ENCODE measurements around the gene GART.
"Not testable (repeated sequence)": the region's sequence is repeated elsewhere in the genome, so short reads cannot be mapped to it uniquely, and the experiment has no call there.

Gene GART

GRCh38 chr21:33511639-33512038 is 30.3 kb downstream of the GART start:
- no peak for DNase-seq

DNA sequence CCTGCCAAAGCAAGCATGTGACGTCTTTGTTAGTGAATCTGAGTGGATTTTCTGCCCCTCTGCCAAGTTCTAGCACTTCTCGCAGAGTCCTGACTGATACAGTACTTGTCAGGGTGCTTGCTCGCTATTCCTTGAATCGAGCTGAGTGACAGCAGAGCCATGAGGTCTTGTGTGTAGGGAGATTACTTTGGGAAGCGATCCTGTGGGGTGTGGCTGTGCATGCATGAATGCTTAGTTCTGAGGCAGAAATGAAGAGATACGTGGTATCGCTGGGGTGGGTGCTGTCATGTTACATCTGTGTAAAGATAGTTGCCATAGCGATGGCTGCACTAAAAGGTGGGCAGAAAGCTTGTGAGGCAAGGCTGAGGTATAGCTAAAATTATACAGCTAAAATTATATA is 31.1 kb downstream of the GART start:
- DNase-seq: no peak

- DNase-seq: not testable (repeated sequence)
Observed at GRCh38 chr21:33507003-33507402, 34.9 kb downstream of the GART start.

DNA sequence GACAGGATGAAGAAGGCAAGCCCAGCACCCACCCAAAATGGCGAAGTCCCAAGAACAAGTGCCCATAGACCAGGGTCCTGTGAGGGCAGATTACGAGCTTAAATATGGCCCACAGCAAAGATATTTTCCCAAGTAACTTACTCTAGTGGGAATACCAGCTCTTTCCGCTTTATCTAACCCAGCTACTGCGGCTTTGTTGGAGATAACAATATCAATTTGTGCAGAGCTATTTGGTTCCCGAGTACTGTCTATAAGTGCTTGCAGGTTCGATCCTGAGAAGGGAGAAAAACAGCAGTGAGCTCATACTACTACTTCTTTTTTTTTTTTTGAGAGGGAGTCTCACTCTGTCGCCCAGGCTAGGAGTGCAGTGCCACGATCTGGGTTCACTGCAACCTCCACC is 36.1 kb downstream of the GART start:
- DNase-seq: no peak

DNA sequence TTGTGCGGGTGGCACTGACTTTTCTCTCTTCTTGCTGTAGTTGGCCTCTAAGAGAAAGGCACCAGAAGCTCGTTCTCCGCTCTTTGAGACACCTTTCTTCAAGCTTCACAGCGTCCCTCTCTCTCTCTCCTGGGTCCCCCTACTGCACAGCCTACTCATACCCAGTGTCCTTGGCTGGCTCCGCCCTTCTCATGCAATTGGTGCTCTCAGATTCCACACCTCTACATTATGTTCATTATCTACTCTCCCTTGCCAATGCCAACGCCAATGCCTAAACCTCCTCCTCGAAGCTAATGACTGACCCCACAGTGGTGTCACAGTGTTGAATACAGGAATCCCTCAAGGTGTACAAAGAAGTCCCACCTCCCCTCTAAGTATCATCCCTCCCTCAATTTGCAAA is 45.6 kb downstream of the GART start:
- no peak for DNase-seq

DNA sequence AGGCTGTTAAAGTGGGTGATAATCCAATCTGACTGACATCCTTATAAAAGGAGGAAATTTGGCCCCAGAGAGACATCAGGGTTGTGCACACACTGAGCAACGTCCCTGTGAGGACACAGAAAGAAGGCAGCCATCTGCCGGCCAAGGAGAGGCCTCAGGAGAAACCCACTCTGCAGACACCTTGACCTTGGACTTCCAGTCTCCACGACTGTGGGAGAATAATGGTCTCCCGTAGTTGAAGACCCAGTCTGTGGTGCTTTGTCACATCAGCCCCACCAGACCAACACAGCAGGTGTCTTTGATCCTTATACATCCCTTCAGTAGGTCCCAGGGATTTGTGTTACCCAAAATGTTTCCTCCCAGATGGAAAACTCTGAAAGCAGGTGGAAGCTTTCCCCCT is 46.2 kb downstream of the GART start:
- no peak for DNase-seq

- DNase-seq: no peak
Observed at GRCh38 chr21:33493756-33494155, 48.2 kb downstream of the GART start.

GRCh38 chr21:33492571-33492970 is 49.3 kb downstream of the GART start:
- DNase-seq: no peak

DNA sequence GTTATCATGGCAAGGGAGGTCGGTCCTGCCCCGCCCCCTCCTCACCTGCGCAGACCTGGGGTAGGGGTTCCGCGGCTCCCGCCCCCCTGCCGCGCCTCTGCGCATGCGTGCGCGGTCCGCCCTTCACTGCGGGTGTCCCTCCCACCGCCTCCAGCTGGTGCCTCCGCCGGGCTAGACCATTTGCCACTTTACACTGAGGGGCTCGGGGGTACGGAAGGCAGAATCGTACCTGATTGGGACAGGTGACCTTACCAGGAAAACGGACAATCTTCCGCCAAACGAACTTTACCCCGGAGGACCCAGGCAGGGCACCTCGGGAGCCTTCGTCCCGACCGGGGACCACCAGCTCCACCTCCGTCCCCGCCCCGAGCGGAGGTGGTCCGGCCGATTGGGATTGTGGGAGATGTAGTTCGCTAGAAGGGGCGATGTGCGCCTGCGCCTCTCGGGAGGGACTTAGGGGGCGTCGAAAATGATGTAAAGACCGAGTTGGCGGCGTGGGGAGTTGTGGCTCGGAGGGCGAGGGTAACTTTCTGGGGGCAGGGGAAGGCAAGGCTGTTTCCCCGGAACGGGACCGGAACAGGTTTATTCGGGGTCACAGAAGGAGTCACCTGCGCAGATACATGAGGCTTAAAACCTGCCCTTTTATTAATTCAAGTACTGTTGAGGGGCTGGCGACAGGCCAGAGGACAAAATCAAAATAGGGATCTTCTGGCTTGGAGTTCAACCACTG is 50.4 kb downstream of the GART start, which contains the start of gene DNAJC28:
Gene DNAJC28, minus strand, starts transcription at position 344 of the 730 bp plus-strand sequence. CDS start 2,323 bp downstream, outside the sequence.
- peak; percentile 75 to 91 (median 86) for DNase-seq

- DNase-seq: no peak
Observed at GRCh38 chr21:33490991-33491372, 50.9 kb downstream of the GART start.

GRCh38 chr21:33488936-33489335 is 53.0 kb downstream of the GART start:
- no peak for DNase-seq

- no peak for DNase-seq
Observed at GRCh38 chr21:33487996-33488395, 53.9 kb downstream of the GART start.

- DNase-seq: no peak
Observed at GRCh38 chr21:33481314-33481943, 60.5 kb downstream of the GART start.

GRCh38 chr21:33480481-33481103 is 61.3 kb downstream of the GART start:
- DNase-seq: no peak

GRCh38 chr21:33479679-33480480 is 62.0 kb downstream of the GART start, which contains the start of gene TMEM50B:
TMEM50B (minus strand) TSS chr21:33479974; CDS start chr21:33468885, 11,089 bp downstream.
- DNase-seq: peak; percentile 89 to 97 (median 93)

GRCh38 chr21:33478935-33479678 is 62.8 kb downstream of the GART start:
- peak in 3 of 4 experiments; percentile 12 to 53 (median 37) for DNase-seq

GRCh38 chr21:33478182-33478581 is 63.7 kb downstream of the GART start:
- DNase-seq: no peak

DNA sequence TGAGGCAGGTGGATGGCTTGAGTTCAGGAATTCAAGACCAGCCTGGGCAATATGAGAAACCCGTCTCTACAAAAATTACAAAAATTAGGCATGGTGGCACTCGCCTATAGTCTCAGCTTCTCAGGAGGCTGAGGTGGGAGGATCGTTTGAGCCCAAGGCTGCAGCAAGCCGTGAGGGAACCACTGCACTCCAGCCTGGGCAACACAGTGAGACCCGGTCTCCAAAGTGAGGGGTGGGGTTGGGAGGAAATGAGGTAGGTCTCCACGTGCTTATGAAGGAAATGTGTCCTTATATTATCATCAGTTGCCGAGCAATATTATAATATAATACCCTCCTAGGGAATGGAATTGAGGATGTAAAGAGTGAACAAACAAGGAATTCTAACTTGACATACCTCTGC is 64.9 kb downstream of the GART start:
- no peak for DNase-seq

DNA sequence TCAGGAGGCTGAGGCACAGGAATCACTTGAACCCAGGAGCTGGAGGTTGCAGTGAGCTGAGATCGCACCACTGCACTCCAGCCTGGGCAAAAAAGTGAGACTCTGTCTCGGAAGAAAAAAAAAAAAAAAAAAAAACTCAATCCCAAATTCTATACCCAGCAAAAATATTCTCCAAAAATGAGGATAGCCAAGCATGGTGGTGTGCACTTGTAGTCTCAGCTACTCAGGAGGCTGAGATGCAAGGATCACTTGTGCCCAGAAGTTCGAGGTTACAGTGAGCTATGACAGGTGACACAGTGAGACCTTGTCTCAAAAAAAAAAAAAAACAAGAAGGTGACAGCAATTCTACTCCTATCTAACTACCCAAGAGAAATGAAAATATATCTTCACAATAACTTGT is 68.6 kb downstream of the GART start:
- no peak for DNase-seq

DNA sequence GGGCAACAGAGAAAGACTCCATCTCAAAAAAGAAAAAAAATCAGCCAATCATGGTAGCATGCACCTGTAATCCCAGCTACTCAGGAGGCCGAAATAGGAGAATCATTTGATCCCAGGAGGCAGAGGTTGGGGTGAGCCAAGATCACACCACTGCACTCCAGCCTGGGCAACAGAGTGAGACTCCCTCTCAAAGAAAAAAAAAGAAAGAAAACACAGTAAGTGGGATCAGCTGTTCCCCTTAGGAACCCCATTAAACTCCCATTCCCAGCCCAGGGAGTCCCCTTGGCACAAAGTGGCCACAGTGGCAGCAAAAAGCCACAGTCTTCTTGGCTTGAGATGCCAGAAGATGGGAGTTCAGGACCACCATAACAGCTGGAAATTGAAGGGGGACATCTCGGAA is 71.2 kb downstream of the GART start:
- DNase-seq: no peak

- DNase-seq: not testable (repeated sequence)
Observed at GRCh38 chr21:33469183-33469582, 72.7 kb downstream of the GART start.

DNA sequence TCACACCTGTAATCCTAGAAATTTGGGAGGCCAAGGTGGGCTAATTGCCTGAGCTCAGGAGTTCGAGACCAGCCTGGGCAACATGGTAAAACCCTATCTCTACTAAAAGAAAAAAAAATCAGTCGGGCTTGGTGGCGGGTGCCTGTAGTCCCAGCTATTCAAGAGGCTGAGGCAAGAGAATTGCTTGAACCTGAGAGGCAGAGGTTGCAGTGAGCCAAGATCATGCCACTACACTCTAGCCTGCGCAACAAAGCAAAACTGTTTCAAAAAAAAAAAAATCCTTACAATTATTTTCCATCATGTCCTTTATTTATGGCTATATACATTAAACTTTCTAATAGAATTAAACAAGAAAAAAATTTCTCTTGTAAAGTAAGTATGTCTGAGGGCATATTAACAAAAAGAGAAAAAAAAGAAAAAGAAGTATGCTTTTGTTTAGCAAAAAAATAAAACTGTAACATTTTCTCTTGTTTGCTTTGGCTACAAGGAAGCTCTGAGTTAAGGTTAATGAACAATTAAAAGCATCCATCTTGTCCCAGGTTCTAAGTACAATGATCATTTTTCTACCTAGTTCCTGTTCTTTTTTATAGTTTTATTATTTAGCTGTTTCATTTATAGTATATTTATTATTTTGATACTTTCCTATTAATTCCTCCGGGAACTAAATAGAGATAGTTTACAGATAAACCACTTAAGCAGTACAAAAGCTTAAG is 80.2 kb downstream of the GART start:
- DNase-seq: no peak

All from activated naive CD4-positive, alpha-beta T cell (primary cell).